GM21528 (cell line): ENCODE measurements around the gene SRRM4.
"Not testable (repeated sequence)": the region's sequence is repeated elsewhere in the genome, so short reads cannot be mapped to it uniquely, and the experiment has no call there.

Experiments used
- ATAC-seq: cut with Tn5 transposase; IDR thresholded peaks from one replicate; pipeline ENCODE4 v1.9.1; 2021; ENCODE audit warnings: mild to moderate bottlenecking, moderate library complexity; ENCODE audit not compliant: unreplicated experiment, low FRiP score

SRRM4 gene

GRCh38 chr12:119008273-119008672 is 26.9 kb downstream of the SRRM4 start:
- ATAC-seq: not testable (repeated sequence)

GRCh38 chr12:119008691-119009221 is 27.4 kb downstream of the SRRM4 start:
- ATAC-seq: no peak

- ATAC-seq: no peak
These were observed 29.9 kb downstream of the SRRM4 start for GRCh38 chr12:119011231-119011630.

- no peak for ATAC-seq
These were observed 30.8 kb downstream of the SRRM4 start for GRCh38 chr12:119012179-119012578.

GRCh38 chr12:119013023-119013422 is 31.7 kb downstream of the SRRM4 start:
- no peak for ATAC-seq

- no peak for ATAC-seq
These were observed 33.0 kb downstream of the SRRM4 start for GRCh38 chr12:119014368-119014767.

- no peak for ATAC-seq
These were observed 35.4 kb downstream of the SRRM4 start for GRCh38 chr12:119016715-119017114.

GRCh38 chr12:119019166-119019565 is 37.8 kb downstream of the SRRM4 start:
- ATAC-seq: no peak

GRCh38 chr12:119020406-119021360 is 39.3 kb downstream of the SRRM4 start:
- ATAC-seq: no peak

- ATAC-seq: no peak
These were observed 43.0 kb downstream of the SRRM4 start for GRCh38 chr12:119024356-119024755.

- no peak for ATAC-seq
These were observed 44.4 kb downstream of the SRRM4 start for GRCh38 chr12:119025786-119026185.

GRCh38 chr12:119033332-119033731 is 52.0 kb downstream of the SRRM4 start:
- ATAC-seq: not testable (repeated sequence)

GRCh38 chr12:119036878-119037825 is 55.8 kb downstream of the SRRM4 start:
- ATAC-seq: no peak

GRCh38 chr12:119044094-119044493 is 62.8 kb downstream of the SRRM4 start:
- no peak for ATAC-seq

GRCh38 chr12:119047641-119048040 is 66.3 kb downstream of the SRRM4 start:
- ATAC-seq: no peak

- ATAC-seq: no peak
These were observed 69.3 kb downstream of the SRRM4 start for GRCh38 chr12:119050663-119051062.

GRCh38 chr12:119051474-119051873 is 70.1 kb downstream of the SRRM4 start:
- no peak for ATAC-seq

GRCh38 chr12:119052001-119052400 is 70.7 kb downstream of the SRRM4 start:
- no peak for ATAC-seq

- ATAC-seq: no peak
These were observed 74.6 kb downstream of the SRRM4 start for GRCh38 chr12:119055977-119056376.

GRCh38 chr12:119060847-119061796 is 79.8 kb downstream of the SRRM4 start:
- no peak for ATAC-seq
